ENCODE results near the gene SP2.

The SP2 gene

GRCh38 chr17:47953909-47954308 is 57.9 kb downstream of the SP2 start:
- no peak for DNase-seq

- DNase-seq = peak; percentile 94
Observed at GRCh38 chr17:47955497-47956461, 59.7 kb downstream of the SP2 start.

GRCh38 chr17:47956791-47957590 is 61.0 kb downstream of the SP2 start:
- DNase-seq = no peak

GRCh38 chr17:47957591-47958490 is 61.8 kb downstream of the SP2 start, which contains the start of gene PRR15L:
PRR15L (minus strand) TSS chr17:47957883; CDS start chr17:47953234, 4,649 bp downstream.
- DNase-seq = peak; percentile 96

- DNase-seq = peak; percentile 64
Observed at GRCh38 chr17:47959825-47960655, 64.0 kb downstream of the SP2 start.

GRCh38 chr17:47961406-47961805 is 65.4 kb downstream of the SP2 start:
- no peak for DNase-seq

- no peak for DNase-seq
Observed at GRCh38 chr17:47962901-47963300, 66.9 kb downstream of the SP2 start.

GRCh38 chr17:47964856-47965255 is 68.8 kb downstream of the SP2 start:
- DNase-seq = no peak

GRCh38 chr17:47966079-47966519 is 70.1 kb downstream of the SP2 start:
- DNase-seq = no peak

GRCh38 chr17:47967607-47968252 is 71.7 kb downstream of the SP2 start:
- no peak for DNase-seq

- DNase-seq = no peak
Observed at GRCh38 chr17:47968836-47969235, 72.8 kb downstream of the SP2 start.

GRCh38 chr17:47969930-47970724 is 74.1 kb downstream of the SP2 start:
- no peak for DNase-seq

GRCh38 chr17:47970725-47971499 is 74.9 kb downstream of the SP2 start, which contains the start of gene CDK5RAP3:
CDK5RAP3 (plus strand) TSS chr17:47971113; CDS start chr17:47971147, 34 bp downstream.
- DNase-seq = peak; percentile 99

GRCh38 chr17:47973541-47973940 is 77.5 kb downstream of the SP2 start:
- no peak for DNase-seq

GRCh38 chr17:47975189-47975822 is 79.3 kb downstream of the SP2 start:
- no peak for DNase-seq

- DNase-seq = no peak
Observed at GRCh38 chr17:47975823-47976205, 79.8 kb downstream of the SP2 start.

GRCh38 chr17:47978324-47978723 is 82.3 kb downstream of the SP2 start:
- DNase-seq = peak; percentile 18
